AG04450 (cell line): ENCODE results near the gene FNDC3B. TPM values are rescaled to one million over a fixed set of nuclear protein-coding genes. Genes with fewer than 3 reads are reported as not detected.

Experiments
- CTCF ChIA-PET: fragments of 300-600, 350-600 bp; formaldehyde crosslinking; extraction: SDS; loops from one replicate; lab custom pipeline; 2022; ENCODE audit warnings: antibody characterized with exemption, inconsistent platforms; lab: Charles Lee
- POLR2A ChIA-PET: fragments of 350-600 bp; formaldehyde crosslinking; extraction: SDS; loops from one replicate; lab custom pipeline; 2021; ENCODE audit warnings: antibody characterized with exemption, inconsistent platforms; lab: Yijun Ruan, JAX
- DNase-seq: peaks from one replicate; pipeline ENCODE4 v3.0.0-alpha.2; 2011; ENCODE audit warnings: low read depth, low spot score
- H3K27ac ChIP-seq: one replicate; pipeline ENCODE4 v1.5.1; 2012; ENCODE audit warnings: low read depth, low read length, control low read depth
- H3K27me3 ChIP-seq: one replicate; pipeline ENCODE4 v1.6.0; 2012; ENCODE audit warnings: low read length; ENCODE audit not compliant: control insufficient read depth, insufficient read depth
- H3K4me3 ChIP-seq: 2 replicates; pipeline ENCODE4 v1.5.1; 2011; ENCODE audit warnings: mild to moderate bottlenecking, low read depth, low read length, control low read depth
- H3K9me3 ChIP-seq: 2 replicates; pipeline ENCODE4 v1.5.1; 2012; ENCODE audit warnings: low read length; ENCODE audit not compliant: control insufficient read depth, insufficient read depth
- CTCF ChIP-seq: IDR thresholded peaks from 2 replicates; pipeline ENCODE4 v1.5.1; 2011; ENCODE audit warnings: low read depth, low read length, control low read depth, inconsistent platforms
- polyA plus RNA-seq: library from polyadenylated mRNA; depleted of rRNA; stranded (reverse); fragments of >200 nt; gene quantifications from 2 replicates; pipeline ENCODE4 v1.2.3, GENCODE V29; 2011

The FNDC3B gene
- polyA plus RNA-seq, 1 experiment, result 39.5 TPM

DNA sequence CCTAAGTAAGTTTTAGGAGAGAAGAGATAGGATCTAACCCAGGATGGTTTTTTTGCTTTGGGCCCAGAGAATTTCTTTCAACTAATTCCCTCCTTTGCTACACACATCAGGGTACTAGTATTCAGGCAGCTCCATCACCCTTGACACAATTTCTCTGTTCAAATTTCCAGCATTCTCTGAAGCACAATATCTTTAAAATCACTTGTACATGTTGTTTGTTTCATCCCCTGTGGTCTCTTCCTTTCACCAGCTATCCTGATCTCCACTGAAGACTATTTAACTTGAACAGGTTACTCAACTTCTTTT lies 32.4 kb upstream of the FNDC3B start:
- no peak for DNase-seq
- H3K27ac ChIP-seq, result no peak overlapping the region
- H3K4me3 ChIP-seq, result no peak overlapping the region
- ChIA-PET CTCF (no interaction called here), POLR2A (interaction anchor here (0.5 kb wide), 1 partner anchor 97 kb away, joined by 3 read pairs; no protein-coding TSS in a partner anchor)
- H3K9me3 ChIP-seq, result no peaks in the 10 kb centered on the region
- no peaks in the 10 kb centered on the region for H3K27me3 ChIP-seq
- TF ChIP-seq CTCF, result no peak

GRCh38 chr3:172009803-172010202 lies 29.6 kb upstream of the FNDC3B start:
- no peak for TF ChIP-seq CTCF
- no peak for DNase-seq
- H3K27me3 ChIP-seq, result no peaks in the 10 kb centered on the region
- CTCF ChIA-PET, result no interaction called here
- H3K27ac ChIP-seq, result no peak overlapping the region
- H3K9me3 ChIP-seq, result no peaks in the 10 kb centered on the region
- POLR2A ChIA-PET, result no interaction called here
- no peak overlapping the region for H3K4me3 ChIP-seq

GRCh38 chr3:172012775-172013174 lies 26.6 kb upstream of the FNDC3B start:
- CTCF ChIA-PET, result interaction anchor here (0.6 to 1.3 kb wide), 2 partner anchors 320 to 593 kb away, joined by 3 to 6 read pairs; no protein-coding TSS in a partner anchor
- Histone ChIP-seq H3K4me3 (no peak overlapping the region), H3K9me3 (no peaks in the 10 kb centered on the region), H3K27ac (no peak overlapping the region), H3K27me3 (no peaks in the 10 kb centered on the region)
- no peak for DNase-seq
- TF ChIP-seq CTCF, result no peak
- POLR2A ChIA-PET, result interaction anchor here (1.1 kb wide), 1 partner anchor 26 kb away, joined by 3 read pairs; no protein-coding TSS in a partner anchor

GRCh38 chr3:172014145-172014544 lies 25.2 kb upstream of the FNDC3B start:
- Histone ChIP-seq H3K9me3 (no peaks in the 10 kb centered on the region), H3K4me3 (no peak overlapping the region), H3K27ac (no peak overlapping the region), H3K27me3 (no peaks in the 10 kb centered on the region)
- ChIA-PET POLR2A (no interaction called here), CTCF (interaction anchor here (0.6 kb wide), 1 partner anchor 318 kb away, joined by 6 read pairs; no protein-coding TSS in a partner anchor)
- no peak for TF ChIP-seq CTCF
- no peak for DNase-seq

- H3K9me3 ChIP-seq, result no peaks in the 10 kb centered on the region
- no peak for DNase-seq
- ChIA-PET CTCF (interaction anchor here (0.6 kb wide), 1 partner anchor 168 kb away, joined by 3 read pairs; no protein-coding TSS in a partner anchor), POLR2A (no interaction called here)
- no peaks in the 10 kb centered on the region for H3K27me3 ChIP-seq
- no peak overlapping the region for H3K27ac ChIP-seq
- no peak for TF ChIP-seq CTCF
- no peak overlapping the region for H3K4me3 ChIP-seq
These were observed 21.0 kb upstream of the FNDC3B start for GRCh38 chr3:172018364-172018763.
